HepG2 (cell line): Measurements from ENCODE around the gene RGS8.

Experiments
- ARNT ChIP-seq: fragments of 450-650 bp; IDR thresholded peaks from 2 replicates; pipeline ENCODE4 v1.6.1; 2017
- ATF1 ChIP-seq: IDR thresholded peaks from 2 replicates; pipeline ENCODE4 v1.6.1; 2016; ENCODE audit warnings: mild to moderate bottlenecking, control low read depth
- RFXAP ChIP-seq: sonication (generic); formaldehyde crosslinking; IDR thresholded peaks from 2 replicates; pipeline ENCODE4 v1.4.0; 2020; ENCODE audit warnings: missing genetic modification reagents, borderline replicate concordance
- ZNF512B ChIP-seq: sonication (generic); formaldehyde crosslinking; IDR thresholded peaks from 2 replicates; pipeline ENCODE4 v1.5.1; 2020; ENCODE audit warnings: missing genetic modification reagents, mild to moderate bottlenecking, borderline replicate concordance
- TF ChIP-seq, protein P1 (sequence below): sonication (generic); formaldehyde crosslinking; IDR thresholded peaks from 2 replicates; pipeline ENCODE4 v1.5.0; 2020; ENCODE audit warnings: mild to moderate bottlenecking, missing genetic modification reagents, moderate library complexity

DNA sequence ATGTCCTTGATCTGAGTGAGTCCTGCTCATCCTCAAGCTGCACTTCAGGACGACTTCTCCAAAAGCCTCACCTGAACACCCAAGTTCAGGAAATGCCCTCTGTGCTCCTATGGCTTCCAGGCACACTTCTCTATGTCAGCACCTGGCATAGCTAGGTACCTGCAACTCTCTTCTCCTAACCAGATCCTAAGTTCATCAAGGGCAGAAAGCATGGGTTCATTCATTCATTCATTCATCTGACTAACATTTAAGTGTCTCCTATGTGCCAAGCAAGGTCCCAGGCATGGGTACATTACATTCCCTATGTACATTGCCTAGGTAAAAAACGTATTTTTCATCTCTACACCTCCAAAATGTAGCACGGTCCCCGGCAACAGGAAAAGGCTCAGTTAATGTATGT, 4.0 kb downstream of the RGS8 start:
- TF ChIP-seq RFXAP (CRISPR knock-in tag), result no peak
- TF ChIP-seq ZNF512B, result no peak
- no peak for TF ChIP-seq ARNT
- no peak for TF ChIP-seq ATF1 (CRISPR knock-in tag)
- TF ChIP-seq, protein P1, sequence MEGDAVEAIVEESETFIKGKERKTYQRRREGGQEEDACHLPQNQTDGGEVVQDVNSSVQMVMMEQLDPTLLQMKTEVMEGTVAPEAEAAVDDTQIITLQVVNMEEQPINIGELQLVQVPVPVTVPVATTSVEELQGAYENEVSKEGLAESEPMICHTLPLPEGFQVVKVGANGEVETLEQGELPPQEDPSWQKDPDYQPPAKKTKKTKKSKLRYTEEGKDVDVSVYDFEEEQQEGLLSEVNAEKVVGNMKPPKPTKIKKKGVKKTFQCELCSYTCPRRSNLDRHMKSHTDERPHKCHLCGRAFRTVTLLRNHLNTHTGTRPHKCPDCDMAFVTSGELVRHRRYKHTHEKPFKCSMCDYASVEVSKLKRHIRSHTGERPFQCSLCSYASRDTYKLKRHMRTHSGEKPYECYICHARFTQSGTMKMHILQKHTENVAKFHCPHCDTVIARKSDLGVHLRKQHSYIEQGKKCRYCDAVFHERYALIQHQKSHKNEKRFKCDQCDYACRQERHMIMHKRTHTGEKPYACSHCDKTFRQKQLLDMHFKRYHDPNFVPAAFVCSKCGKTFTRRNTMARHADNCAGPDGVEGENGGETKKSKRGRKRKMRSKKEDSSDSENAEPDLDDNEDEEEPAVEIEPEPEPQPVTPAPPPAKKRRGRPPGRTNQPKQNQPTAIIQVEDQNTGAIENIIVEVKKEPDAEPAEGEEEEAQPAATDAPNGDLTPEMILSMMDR (CRISPR knock-in tag), result no peak
